ENCODE data around the gene LAMB3. TPM values are rescaled to one million over a fixed set of nuclear protein-coding genes. Genes with fewer than 3 reads are reported as not detected.
A peak's percentile ranks its signal among the peaks of the same experiment; 100 is the strongest.
"Not testable (repeated sequence)": the region's sequence is repeated elsewhere in the genome, so short reads cannot be mapped to it uniquely, and the experiment has no call there.

The LAMB3 gene
- 1 to 10 TPM in 1 of 4 donors, under 1 TPM in 3; 0.17 to 1.0 (median 0.52) TPM for total RNA-seq

GRCh38 chr1:209652121-209652735, at the start of gene LAMB3:
LAMB3 (minus strand) TSS chr1:209652425; CDS start chr1:209650944, 1,481 bp downstream.
- no peak within 1 kb of the TSS for H3K4me3 ChIP-seq
- H3K36me3 ChIP-seq: no peaks in the 10 kb centered on the region
- no peaks in the 10 kb centered on the region for H3K9me3 ChIP-seq
- H3K27ac ChIP-seq (replicated peaks in 1 of 4): no peak within 1 kb of the TSS
- TF ChIP-seq, protein P1, sequence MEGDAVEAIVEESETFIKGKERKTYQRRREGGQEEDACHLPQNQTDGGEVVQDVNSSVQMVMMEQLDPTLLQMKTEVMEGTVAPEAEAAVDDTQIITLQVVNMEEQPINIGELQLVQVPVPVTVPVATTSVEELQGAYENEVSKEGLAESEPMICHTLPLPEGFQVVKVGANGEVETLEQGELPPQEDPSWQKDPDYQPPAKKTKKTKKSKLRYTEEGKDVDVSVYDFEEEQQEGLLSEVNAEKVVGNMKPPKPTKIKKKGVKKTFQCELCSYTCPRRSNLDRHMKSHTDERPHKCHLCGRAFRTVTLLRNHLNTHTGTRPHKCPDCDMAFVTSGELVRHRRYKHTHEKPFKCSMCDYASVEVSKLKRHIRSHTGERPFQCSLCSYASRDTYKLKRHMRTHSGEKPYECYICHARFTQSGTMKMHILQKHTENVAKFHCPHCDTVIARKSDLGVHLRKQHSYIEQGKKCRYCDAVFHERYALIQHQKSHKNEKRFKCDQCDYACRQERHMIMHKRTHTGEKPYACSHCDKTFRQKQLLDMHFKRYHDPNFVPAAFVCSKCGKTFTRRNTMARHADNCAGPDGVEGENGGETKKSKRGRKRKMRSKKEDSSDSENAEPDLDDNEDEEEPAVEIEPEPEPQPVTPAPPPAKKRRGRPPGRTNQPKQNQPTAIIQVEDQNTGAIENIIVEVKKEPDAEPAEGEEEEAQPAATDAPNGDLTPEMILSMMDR (IDR thresholded peaks at IDR 0.05): no peak
- 89% methylated on average over 13 of the region's 14 CpGs for WGBS
- DNase-seq (ENCODE audit: extremely low spot score): no peak
- peaks cover 32 to 50% (median 45%) of the 10 kb centered on the region in 4 donors for H3K4me1 ChIP-seq
- H3K27me3 ChIP-seq: no peaks in the 10 kb centered on the region
- intact Hi-C loops (cut with DNase I): no loop called here

DNA sequence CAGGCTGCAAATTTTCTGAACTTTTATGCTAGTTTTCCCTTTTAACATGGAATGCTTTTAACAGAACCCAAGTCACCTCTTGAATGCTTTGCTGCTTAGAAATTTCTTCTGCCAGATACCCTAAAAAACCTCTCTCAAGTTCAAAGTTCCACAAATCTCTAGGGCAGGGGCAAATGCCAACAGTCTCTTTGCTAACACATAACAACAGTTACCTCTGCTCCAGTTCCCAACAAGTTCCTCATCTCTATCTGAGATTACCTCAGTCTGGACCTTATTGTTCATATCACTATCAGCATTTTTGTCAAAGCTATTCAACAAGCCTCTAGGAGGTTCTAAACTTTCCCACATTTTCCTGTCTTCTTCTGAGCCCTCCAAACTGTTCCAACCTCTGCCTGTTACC, 48.5 kb upstream of the LAMB3 start:
- H3K27me3 ChIP-seq; H3K4me1 ChIP-seq; H3K4me3 ChIP-seq; H3K27ac ChIP-seq (replicated peaks in 1 of 4); H3K9me3 ChIP-seq; intact Hi-C loops (cut with DNase I); H3K36me3 ChIP-seq; DNase-seq (ENCODE audit: extremely low spot score): not testable (repeated sequence)

DNA sequence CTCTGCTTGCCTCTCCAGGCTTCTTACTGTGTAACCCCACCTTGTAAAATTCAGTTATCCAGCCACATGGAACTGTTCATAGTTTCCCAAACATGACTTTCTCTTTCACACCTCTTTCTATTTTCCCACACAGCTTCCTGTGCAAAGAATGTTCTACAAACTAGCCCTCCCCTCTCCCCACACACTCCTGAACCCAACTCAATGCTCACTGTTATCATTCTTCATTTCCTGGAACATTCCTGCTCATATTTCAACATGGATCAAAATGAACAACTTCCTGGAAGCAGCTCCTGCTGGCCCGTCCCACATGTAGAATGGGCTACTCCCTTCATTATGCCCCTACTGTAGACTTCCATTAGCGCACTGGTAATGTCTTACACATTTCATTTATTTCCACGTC, 44.9 kb upstream of the LAMB3 start:
- intact Hi-C loops (cut with DNase I): no loop called here
- Histone ChIP-seq H3K4me1 (peaks cover 0 to 7% (median 0%) of the 10 kb centered on the region in 4 donors), H3K36me3 (no peaks in the 10 kb centered on the region), H3K9me3 (no peaks in the 10 kb centered on the region), H3K27me3 (peaks cover 0 to 3% (median 0%) of the 10 kb centered on the region in 4 donors), H3K27ac (replicated peaks in 1 of 4) (no peak overlapping the region), H3K4me3 (no peak overlapping the region)
- 96% methylated on average over 3 of the region's 3 CpGs for WGBS
- no peak for TF ChIP-seq POLR2AphosphoS5 (IDR thresholded peaks at IDR 0.05)
- TF ChIP-seq EP300 (IDR thresholded peaks at IDR 0.05): no peak
- TF ChIP-seq, protein P1 (IDR thresholded peaks at IDR 0.05): no peak
- no peak for TF ChIP-seq POLR2A (IDR thresholded peaks at IDR 0.05; ENCODE audit: low read depth)
- DNase-seq (ENCODE audit: extremely low spot score): no peak

DNA sequence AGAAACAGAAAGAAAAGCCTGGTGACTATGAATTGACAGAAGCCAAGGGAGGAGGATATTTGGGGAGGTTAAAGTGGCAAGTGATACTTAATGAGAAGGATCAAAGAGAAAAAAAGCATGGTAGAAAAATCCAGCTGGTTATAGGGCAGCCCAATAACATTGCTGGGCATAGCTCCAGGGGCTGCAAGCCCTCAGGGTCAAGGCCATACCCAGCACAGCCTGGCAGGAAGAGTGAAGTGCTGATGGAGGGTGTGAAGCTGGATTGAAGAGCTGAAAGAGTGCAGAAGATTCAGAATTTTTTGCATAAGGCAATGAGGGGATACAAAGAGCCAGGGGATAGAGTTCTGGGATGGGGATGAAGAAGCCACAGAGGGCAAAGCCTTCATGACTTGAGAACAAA, 44.4 kb upstream of the LAMB3 start:
- intact Hi-C loops (cut with DNase I): no loop called here
- Histone ChIP-seq H3K27ac (replicated peaks in 1 of 4) (no peak overlapping the region), H3K36me3 (no peaks in the 10 kb centered on the region), H3K9me3 (no peaks in the 10 kb centered on the region), H3K4me3 (no peak overlapping the region), H3K4me1 (peaks cover 0 to 7% (median 0%) of the 10 kb centered on the region in 4 donors), H3K27me3 (peaks cover 0 to 3% (median 0%) of the 10 kb centered on the region in 4 donors)
- TF ChIP-seq EP300 (IDR thresholded peaks at IDR 0.05) (no peak), POLR2AphosphoS5 (IDR thresholded peaks at IDR 0.05) (no peak), POLR2A (IDR thresholded peaks at IDR 0.05; ENCODE audit: low read depth) (no peak)
- TF ChIP-seq, protein P1 (IDR thresholded peaks at IDR 0.05): no peak
- DNase-seq (ENCODE audit: extremely low spot score): no peak

DNA sequence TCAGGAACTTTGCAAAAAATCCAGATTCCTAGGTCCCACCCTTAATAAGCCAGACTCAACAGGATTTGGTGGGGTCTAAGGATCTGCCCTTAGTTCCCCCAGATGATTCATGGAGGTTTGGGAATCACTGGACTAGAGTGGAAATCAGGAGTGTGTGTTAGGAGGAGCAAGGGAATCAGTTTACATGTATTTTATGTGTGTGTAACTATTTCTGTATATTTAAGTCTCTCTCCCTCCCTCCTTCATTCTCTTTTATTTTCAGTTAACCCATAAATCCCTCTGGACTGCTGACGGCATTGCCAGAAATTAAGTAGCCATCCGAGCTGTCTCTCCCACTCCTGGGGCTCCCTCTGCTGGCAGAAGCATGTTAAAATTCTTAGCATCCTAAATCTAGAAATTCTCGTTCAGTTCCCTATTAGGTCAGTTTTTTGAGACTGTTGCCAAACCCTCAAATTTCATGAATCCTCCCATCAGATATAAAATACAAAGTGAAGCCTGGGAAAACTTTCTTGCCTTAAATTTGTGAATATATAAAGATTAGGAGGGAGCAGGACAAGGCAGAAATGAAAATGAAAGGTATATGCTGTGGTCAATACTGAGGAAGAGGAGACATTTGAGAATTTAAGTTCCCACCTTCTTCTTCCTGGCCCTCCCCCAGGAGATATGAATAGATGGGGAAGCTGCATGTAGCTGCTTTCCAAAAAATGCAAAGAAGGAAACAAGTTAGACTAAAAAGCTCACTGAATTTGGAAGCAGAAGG, 40.7 kb upstream of the LAMB3 start:
- peaks cover 0 to 7% (median 0%) of the 10 kb centered on the region in 4 donors for H3K4me1 ChIP-seq
- no peak for DNase-seq (ENCODE audit: extremely low spot score)
- no peaks in the 10 kb centered on the region for H3K36me3 ChIP-seq
- H3K27me3 ChIP-seq: no peaks in the 10 kb centered on the region
- TF ChIP-seq POLR2A (IDR thresholded peaks at IDR 0.05; ENCODE audit: low read depth) (no peak), POLR2AphosphoS5 (IDR thresholded peaks at IDR 0.05) (no peak), EP300 (IDR thresholded peaks at IDR 0.05) (no peak)
- TF ChIP-seq, protein P1 (IDR thresholded peaks at IDR 0.05): peak; percentile 78 to 81 (median 80)
- no peak overlapping the region for H3K27ac ChIP-seq (replicated peaks in 1 of 4)
- WGBS: 0% methylated on average over 3 of the region's 3 CpGs
- intact Hi-C loops (cut with DNase I): loop anchor here (2.0 to 5.0 kb wide), 2 partner anchors 54 to 116 kb away; no protein-coding TSS in a partner anchor
- H3K4me3 ChIP-seq: no peak overlapping the region
- no peaks in the 10 kb centered on the region for H3K9me3 ChIP-seq
